Measurements from ENCODE around the gene DYNLT4.
"Not testable (repeated sequence)": the region's sequence is repeated elsewhere in the genome, so short reads cannot be mapped to it uniquely, and the experiment has no call there.

The DYNLT4 gene

GRCh38 chr1:44828841-44829440 is 21.8 kb upstream of the DYNLT4 start:
- DNase-seq (ENCODE audit: low read depth), result no peak

GRCh38 chr1:44828003-44828651 is 21.0 kb upstream of the DYNLT4 start:
- DNase-seq (ENCODE audit: low read depth), result no peak

GRCh38 chr1:44827197-44828002 is 20.2 kb upstream of the DYNLT4 start:
- no peak for DNase-seq (ENCODE audit: low read depth)

GRCh38 chr1:44826375-44827196 is 19.4 kb upstream of the DYNLT4 start:
- no peak for DNase-seq (ENCODE audit: low read depth)

GRCh38 chr1:44824392-44824791 is 17.2 kb upstream of the DYNLT4 start:
- not testable (repeated sequence) for DNase-seq (ENCODE audit: low read depth)

GRCh38 chr1:44822981-44823451 is 15.9 kb upstream of the DYNLT4 start:
- no peak for DNase-seq (ENCODE audit: low read depth)

GRCh38 chr1:44822131-44822701 is 15.1 kb upstream of the DYNLT4 start:
- no peak for DNase-seq (ENCODE audit: low read depth)

GRCh38 chr1:44821240-44821715 is 14.1 kb upstream of the DYNLT4 start:
- DNase-seq (ENCODE audit: low read depth), result no peak

- no peak for DNase-seq (ENCODE audit: low read depth)
These were observed 13.4 kb upstream of the DYNLT4 start for GRCh38 chr1:44820328-44821239.

GRCh38 chr1:44819608-44820327 is 12.6 kb upstream of the DYNLT4 start:
- peak; percentile 59 for DNase-seq (ENCODE audit: low read depth)

- DNase-seq (ENCODE audit: low read depth), result no peak
These were observed 12.1 kb upstream of the DYNLT4 start for GRCh38 chr1:44819196-44819607.

- DNase-seq (ENCODE audit: low read depth), result no peak
These were observed 10.8 kb upstream of the DYNLT4 start for GRCh38 chr1:44817771-44818495.

GRCh38 chr1:44817307-44817706 is 10.2 kb upstream of the DYNLT4 start:
- DNase-seq (ENCODE audit: low read depth), result no peak

- not testable (repeated sequence) for DNase-seq (ENCODE audit: low read depth)
These were observed 8.8 kb upstream of the DYNLT4 start for GRCh38 chr1:44815926-44816325.

GRCh38 chr1:44812822-44813543 is 5.8 kb upstream of the DYNLT4 start:
- DNase-seq (ENCODE audit: low read depth), result no peak

- no peak for DNase-seq (ENCODE audit: low read depth)
These were observed 4.1 kb upstream of the DYNLT4 start for GRCh38 chr1:44811234-44811633.

- not testable (repeated sequence) for DNase-seq (ENCODE audit: low read depth)
These were observed 3.6 kb upstream of the DYNLT4 start for GRCh38 chr1:44810762-44811105.

GRCh38 chr1:44810101-44810761 is 3.1 kb upstream of the DYNLT4 start:
- DNase-seq (ENCODE audit: low read depth), result no peak

Measured in activated T-helper 9 cell treated with anti-CD3 and anti-CD28 coated beads, Interleukin-2, amount 50 U/mL, for 16 hours (primary cell).